Stimulated activated CD4-positive, alpha-beta T cell treated with anti-CD3 and anti-CD28 coated beads, TNF-alpha, amount 100 ng/mL, for 24 hours (primary cell): ENCODE measurements around the gene NGLY1.

ENCODE experiments used
- DNase-seq, 3 experiments: peaks; one replicate each; pipeline ENCODE4 v3.0.0-alpha.2; 2020; ENCODE audit warnings: low read depth in 3 of 3

NGLY1 gene, protein sequence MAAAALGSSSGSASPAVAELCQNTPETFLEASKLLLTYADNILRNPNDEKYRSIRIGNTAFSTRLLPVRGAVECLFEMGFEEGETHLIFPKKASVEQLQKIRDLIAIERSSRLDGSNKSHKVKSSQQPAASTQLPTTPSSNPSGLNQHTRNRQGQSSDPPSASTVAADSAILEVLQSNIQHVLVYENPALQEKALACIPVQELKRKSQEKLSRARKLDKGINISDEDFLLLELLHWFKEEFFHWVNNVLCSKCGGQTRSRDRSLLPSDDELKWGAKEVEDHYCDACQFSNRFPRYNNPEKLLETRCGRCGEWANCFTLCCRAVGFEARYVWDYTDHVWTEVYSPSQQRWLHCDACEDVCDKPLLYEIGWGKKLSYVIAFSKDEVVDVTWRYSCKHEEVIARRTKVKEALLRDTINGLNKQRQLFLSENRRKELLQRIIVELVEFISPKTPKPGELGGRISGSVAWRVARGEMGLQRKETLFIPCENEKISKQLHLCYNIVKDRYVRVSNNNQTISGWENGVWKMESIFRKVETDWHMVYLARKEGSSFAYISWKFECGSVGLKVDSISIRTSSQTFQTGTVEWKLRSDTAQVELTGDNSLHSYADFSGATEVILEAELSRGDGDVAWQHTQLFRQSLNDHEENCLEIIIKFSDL

DNA sequence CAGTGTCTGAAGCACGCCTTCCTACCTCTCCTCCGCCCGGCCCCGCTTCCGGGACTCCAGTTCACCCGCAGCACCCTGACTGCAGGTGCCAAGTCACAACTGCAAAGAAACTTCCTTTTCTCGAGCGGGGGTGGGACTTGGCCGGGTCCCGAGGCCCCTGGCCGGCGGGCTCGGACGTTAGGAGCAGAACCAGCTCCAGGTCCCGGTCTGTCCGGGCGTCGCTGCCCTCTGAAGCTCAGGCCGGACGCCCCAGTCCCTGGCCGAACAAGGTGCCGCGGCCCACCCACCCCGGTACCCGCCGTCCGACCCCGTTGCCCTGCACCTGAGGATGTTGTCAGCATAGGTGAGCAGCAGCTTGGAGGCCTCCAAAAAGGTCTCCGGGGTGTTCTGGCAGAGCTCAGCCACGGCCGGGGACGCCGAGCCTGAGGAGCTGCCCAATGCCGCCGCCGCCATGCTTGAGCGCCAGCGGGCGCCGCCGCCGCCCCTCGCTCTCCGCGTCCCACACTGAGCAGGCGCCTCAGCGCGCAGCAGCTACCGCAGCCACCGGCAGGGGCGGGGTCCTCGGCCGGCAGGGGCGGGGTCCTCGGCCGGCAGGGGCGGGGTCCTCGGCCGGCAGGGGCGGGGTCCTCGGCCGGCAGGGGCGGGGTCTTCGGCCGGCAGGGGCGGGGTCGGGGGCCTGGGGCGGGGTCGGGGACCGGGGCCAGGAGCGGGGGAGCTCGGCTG is at the start of gene NGLY1:
NGLY1 (minus strand) TSS at position 506 of the 723 bp plus-strand sequence; CDS start at position 453, 53 bp downstream.
- peak; percentile 67 to 79 (median 77) for DNase-seq

DNA sequence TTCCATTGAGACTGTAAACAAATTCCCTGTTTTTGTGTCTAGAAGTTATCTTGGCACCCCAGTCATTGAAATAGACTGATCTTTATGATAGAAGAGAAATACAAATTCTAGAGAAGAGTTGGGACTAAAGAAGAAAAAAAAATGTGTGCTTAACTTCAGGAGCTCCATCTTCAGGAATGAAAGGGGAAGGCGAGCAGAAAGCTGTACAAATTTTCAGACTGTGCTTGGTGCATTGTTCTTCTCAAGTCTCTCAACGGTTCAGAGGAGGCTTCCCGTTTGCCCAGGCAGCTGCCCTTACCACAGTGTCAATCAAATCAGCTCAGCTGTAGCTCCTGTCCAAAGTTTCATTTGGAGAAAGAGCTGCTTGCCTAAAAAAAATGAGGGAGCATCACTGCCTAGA is 48.3 kb upstream of the NGLY1 start:
- no peak for DNase-seq

DNA sequence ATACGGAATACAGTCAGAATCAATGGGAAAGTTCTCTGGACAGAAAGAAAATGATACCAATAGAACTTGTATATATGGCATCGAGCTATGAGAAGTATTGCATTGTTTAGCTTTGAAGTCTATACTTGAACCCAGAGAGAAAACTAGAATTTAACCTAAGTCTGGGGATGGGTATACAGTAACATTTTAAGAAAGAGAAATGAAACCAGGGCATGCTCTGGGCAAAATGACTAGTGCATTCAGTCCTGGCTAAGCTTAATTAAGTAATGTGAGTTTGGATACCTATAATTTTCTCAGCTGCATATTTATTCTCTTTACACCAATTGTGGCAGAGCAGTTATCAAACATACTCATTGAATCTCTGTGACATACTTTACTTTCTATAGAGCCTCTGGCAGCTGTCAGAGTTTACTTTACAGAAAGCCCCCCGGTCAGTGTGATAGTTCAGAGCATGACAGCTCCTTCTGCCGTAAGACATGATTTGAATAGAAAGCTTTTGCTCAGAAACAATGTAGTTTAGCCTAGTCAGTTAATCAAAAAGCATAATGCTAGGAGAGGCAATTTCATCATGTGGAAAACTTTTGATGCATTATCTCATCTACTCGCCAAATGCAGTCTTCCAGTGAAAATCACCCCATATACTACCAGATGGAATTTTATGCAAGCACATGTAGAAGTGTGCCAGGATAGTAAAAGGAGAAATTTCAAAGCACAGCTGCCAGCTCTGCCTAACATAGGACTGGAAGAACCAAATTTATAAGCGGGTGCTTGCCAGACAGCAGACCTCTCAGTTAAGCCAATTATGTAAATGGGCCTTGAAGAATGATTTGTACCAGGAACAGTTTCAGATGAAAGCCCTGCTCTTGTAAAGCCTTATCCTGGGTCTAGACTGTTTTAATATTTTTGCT is 47.4 kb upstream of the NGLY1 start:
- DNase-seq, result no peak

DNA sequence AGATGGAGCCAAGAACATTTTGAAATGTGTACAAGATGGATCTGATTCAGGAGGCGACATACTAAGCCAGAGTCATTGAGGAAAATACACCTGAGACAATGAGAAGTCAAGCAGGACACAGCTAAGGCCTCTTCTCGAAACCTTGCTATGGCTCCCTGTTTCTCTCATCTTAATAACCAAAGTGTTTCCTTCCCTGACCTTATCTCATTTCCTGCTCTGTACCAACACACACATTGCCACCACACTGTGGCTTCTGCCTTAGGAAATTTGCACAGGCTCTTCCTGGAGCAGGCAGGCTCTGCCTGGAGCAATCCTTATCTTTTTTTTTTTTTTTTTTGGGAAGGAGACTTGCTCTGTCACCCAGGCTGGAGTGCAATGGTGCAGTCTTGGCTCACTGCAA is 43.3 kb upstream of the NGLY1 start:
- no peak for DNase-seq

DNA sequence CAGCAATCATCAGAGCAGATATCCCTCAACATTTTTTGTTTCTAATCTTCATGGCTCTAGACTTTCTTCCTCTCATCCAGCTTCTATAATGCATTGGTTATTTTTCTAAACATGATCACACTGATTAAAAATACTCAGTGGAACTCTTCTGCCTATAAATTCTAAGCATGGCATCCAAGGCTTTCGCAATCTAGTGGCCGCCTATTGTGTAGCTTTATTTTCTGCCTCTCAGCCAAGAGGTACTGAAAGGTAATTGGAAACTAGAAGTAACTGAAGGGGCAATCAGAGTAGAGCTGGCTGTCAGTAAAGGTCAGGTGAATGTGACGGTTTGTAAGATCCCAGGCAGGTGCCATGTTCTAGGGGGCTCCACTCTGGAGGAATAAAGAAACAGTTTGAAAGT is 40.1 kb upstream of the NGLY1 start:
- no peak for DNase-seq

DNA sequence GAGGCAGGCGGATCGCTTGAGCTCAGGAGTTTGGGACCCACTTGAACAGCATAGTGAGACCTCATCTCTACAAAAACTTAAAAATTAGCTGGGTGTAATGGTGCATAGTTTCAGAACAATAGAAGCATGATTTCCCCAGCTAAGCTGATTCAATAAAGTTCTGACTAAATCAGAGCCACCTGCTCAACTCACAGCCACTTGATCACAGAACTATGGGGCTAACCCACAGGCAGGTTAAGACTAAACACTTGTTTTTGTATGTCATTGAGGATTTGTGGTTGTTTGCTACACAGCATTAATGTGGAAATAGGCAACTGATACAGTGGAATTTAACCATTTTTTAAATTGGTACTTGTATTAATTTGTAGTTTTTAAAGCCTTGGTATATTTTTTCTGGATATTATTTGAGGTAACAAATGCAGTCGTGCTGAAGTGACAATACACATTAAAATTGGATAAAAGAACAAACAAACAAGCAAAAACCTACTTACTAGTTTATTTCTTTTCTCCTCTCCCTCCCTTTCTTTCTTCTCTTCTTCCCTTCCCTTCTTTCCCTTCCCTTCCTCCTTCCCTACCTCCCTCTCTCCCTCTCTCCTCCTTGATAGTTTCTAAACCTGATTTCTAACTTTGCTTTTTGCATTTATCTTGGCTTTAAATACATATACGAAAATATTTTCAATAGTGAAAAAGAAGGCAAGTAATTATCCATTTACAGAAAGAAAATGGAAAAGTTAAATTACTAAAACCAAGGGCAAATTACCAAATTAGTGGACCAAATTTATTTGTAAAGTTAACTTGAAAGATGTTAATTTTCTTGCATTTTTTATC is 38.7 kb upstream of the NGLY1 start:
- no peak for DNase-seq

DNA sequence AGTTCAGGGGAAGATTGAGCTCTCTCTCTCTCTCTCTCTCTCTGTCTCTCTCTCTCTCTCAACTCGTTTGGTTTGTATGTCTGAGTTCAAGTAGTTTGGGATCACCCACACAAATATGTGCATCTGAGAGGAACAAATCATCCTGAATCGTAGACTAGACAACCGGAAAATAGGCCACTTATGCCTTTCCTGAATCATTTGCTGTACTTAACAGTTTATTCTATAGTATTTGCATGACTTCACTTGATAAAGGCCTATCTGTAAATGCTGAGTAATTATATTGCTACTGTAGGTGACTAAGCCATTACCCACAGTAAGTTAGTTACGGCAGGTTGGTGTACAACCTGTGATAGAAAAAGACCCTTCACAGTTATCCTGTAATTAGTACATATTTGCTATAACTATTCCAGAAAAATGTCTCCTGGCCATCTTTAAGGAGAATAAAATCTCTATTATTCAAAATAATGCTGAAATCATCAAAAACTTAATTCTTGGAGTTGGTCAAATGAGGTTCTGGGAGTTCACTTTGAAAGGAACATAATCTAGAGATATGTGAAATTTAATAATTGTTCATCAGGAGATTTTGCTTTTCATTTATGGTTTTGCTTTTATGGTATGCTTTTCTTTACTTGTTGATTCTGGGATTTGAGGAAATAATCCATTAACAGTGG is 37.7 kb upstream of the NGLY1 start:
- DNase-seq, result no peak

DNA sequence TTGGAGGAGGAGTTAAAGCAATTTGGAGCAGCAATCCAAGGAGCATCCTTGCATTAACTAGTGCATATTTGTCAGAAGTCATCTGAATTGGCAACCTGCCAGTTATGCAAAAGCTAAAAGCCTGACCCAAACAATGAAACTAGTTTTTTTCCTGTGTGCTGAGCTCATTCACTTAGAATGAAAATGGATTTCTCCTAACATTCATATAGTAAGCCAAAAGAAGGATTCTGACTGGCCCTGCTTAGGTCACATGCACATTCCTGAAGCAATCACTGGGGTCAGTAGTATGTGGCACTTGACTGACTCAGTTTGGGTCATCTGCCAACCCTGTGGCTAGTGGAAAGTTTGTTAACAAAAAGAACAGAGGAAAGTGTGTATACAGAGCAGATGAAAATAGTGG is 37.1 kb upstream of the NGLY1 start:
- DNase-seq, result no peak

DNA sequence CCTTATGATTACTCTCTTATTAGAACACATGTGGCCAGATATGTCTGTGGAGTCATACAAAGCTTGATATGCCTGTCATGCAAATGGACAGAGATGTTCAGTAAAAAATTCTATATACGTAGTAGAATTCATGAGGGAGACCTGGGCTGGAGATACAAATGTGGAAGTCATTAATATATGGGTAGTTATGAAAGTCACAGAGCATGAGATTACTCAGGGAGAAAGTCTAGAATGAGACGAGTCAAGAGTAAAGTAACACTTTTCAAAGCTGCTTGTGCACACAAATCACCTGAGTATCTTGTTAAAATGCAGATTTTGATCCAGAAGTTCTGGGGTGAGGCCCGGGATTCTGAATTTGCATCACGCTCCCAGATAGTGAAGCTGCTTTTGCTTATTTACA is 35.1 kb upstream of the NGLY1 start:
- DNase-seq, result no peak

DNA sequence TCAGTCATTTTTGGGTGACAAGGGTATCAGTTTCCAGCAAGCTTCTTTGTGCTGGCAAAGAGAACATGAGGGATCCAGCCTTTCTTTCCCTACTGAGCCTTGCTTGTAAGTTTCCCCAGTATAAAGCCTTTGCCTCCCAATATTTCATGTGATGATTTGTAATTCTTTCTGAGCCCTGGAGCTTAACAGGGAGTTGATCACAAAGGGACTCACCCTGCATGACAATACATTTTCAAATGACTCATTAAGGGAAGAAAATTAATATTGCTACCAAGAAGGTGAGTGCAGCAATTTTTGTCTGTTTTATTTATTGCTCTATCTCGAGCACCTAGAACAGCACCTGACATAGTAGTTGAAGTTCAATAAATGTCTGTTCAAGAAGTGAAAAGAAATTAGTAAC is 34.4 kb upstream of the NGLY1 start:
- DNase-seq, result no peak

DNA sequence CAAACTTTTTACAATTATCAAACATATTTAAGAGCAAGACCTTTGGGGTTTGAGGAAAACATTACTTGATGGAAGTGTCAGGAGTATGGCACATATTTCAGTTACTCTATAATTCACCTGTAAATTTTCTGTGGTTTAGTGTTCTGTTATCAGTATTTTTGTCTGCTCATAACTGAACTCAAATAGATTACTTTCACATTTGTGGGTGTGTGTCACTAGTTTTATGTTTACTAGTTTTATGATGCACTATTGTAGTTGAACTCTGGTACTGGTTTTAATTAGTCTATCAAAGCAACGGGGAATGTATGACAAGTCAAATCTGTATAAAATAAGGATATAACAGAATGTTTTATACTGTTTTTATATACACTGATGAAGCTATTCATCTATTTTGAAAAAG is 33.9 kb upstream of the NGLY1 start:
- DNase-seq, result no peak

DNA sequence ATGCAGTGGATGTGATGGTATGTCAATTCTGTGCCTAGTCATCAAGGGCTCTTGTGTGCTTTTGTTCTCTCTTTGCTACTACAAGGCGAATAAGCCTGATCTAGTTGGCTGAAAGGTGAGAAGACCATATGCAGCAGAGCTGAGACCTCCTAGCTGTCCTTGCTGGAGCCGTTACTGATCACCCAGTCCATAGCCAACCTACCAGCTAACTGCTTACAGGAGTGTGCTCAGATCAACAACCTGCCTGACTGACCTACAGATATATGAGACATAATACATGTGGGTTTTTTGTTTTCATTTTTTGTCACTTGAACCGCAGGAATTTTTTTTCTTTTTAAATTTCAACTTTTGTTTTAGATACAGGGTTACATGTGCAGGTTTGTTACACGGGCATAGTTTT is 29.4 kb upstream of the NGLY1 start:
- no peak for DNase-seq

DNA sequence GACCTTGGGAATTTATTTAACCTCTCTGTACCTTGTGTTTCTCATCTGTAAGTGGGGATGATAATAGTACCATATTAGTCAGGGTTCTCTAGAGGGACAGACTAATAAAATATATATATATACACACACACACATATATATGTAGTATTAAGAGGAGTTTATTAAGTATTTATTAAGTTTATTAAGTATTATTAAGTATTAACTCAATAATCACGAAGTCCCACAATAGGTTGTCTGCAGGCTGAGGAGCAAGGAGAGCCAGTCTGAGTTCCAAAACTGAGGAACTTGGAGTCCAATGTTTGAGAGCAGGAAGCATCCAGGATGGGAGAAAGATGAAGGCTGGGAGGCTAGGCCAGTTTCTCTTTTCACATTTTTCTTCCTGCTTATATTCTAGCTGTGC is 21.4 kb upstream of the NGLY1 start:
- DNase-seq, result no peak

DNA sequence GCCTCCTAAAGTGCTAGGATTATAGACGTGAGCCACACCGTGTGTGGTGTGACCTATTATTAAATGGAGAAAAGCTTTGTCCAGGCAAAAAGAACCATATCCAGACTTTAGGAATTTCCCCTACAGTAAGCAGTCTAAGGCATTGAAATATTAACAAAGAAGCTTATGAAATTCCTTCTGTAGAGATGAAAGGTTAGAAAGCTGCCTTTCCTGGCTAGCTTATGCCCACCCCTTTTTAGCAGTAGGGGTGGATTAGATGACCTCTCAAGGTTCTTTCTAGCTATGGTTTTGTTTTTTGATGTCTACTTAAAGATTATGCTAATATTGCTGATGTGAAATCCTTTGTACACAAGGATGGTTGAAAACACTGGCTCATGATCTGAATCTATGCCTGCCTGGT is 20.6 kb upstream of the NGLY1 start:
- DNase-seq, result no peak

DNA sequence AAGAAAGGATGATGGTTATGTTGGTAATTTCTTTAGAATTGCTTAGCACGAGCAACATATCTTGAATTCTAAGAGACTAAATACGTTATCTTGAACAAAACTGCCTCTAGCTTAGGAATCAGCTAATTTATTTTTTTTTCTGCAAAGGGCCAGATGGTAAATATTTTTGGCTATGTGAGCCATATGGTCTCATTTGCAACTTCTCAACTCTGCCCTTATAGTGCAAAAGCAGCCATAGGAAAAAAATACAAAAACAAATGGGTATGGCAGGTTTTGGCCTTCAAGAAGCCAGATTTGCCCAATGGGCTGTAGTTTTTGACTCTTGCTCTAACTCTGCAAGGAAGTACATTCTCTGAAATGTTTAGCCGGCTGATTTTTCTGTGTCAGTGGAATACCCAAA is 18.5 kb upstream of the NGLY1 start:
- no peak for DNase-seq

DNA sequence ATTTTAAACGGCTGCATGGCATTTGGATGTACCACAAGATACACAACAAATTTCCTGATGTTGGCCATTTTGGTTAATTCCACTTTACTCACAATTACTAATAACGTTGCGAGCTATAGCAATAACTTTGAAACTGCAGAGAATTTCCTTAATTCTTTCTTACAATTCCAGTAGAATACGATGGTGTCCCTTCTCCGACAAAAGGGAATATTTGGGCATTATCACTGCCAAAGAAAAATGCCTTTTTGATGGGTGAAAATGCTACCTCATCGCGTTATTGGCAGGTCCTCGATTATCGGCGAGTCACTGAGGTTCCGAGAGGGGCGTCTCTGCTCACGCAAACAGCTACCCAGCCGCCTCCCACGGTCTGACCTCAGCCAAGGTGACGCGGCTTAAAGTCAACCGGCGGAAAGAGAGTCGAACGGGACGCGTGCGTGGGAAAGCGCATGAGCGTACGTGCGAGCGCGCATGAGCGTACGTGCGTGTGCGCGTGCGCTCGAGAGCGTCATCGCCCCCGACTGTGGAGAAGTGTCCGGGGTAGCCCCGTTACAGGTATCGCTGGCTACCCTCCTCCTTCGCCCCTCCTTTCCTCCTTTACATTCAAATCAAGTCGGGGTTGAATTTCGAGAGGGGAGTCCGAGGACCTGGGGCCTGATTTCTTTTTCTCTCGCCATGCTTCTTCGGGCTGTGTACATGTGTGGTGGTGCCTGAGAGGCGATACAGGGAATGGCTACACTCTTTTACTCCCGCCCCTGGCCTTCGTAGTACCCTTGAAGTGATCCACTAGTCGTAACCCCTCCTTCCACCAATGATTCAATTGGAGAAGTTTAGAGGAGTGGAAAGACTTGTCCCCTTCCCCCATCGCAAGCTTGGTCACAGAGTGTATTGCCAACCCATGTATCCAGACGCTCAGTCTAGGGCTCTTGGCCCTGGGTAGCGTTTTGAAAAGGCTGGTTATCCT is 6.6 kb upstream of the NGLY1 start, which contains the start of gene OXSM:
OXSM (plus strand) TSS at position 495 of the 961 bp plus-strand sequence. CDS start 931 bp downstream, outside the sequence.
- DNase-seq, result peak; percentile 86 to 93 (median 90)

DNA sequence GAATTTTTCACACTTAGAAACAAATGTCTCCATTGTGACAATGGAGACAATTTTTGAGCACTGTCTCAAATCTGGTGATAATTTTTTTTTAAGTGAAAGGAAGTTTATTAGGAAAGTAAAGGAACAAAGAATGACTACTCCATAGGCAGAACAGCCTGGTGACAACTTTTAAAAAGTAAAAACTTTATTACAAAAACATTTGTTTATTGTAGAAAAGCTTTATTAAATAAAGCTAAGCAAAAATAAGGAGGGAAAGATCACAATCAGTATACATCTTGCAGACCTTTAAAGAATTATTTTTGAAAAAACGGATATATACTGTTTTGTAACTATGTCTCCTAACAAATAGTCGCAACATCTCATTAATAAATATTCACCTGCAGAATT is 6.0 kb upstream of the NGLY1 start:
- DNase-seq, result no peak

DNA sequence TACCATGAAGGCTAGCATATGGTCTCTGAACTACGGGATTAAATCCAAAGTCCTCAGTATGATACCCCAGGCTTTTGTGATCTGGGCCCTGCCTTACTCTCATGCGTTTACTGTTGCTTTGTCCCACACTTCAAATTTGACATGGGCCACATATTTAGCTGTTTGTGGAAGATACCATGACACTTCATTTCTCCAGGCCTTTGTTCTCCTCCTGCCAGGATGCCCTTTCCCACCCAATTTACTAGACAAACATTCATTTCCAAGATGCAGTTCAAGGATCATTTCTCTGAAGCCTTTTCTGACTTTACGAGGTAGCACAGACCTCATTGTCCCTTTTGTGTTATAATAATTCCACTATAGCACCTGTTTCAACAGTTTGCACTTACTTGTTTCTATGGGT is 4.4 kb upstream of the NGLY1 start:
- no peak for DNase-seq

DNA sequence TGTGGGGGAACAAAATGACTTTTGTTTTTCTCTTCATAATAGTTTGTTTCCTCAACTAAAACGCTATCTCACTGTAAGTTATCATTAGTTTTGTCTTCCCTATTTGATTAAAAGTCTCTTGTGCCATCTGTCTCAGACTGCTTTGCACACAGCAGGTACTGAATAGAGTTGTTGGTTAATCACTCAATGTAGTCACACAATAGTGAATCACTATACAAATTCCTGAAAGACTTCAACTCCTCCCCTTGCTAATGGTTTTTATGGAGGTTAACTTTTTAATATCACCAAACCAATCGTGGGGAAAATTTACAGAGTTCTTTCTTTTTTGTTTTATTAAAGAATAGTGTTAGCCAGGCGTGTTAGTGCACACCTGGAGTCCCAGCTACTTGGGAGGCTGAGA is 2.6 kb upstream of the NGLY1 start:
- DNase-seq, result no peak
